Adipocyte (in vitro differentiated cells): ENCODE measurements around the gene TMEM267.
"Not testable (repeated sequence)": the region's sequence is repeated elsewhere in the genome, so short reads cannot be mapped to it uniquely, and the experiment has no call there.

Source experiments
- DNase-seq: peaks from one replicate; pipeline ENCODE4 v3.0.0-alpha.2; 2015; ENCODE audit warnings: low read depth
- H3K27me3 ChIP-seq: replicated peaks from 2 replicates; pipeline ENCODE4 v1.7.0; 2013; ENCODE audit warnings: mild to moderate bottlenecking, low read length, moderate library complexity; ENCODE audit not compliant: control insufficient read depth, insufficient read depth
- H3K36me3 ChIP-seq: 2 replicates; pipeline ENCODE4 v1.7.0; 2013; ENCODE audit warnings: low read length, mild to moderate bottlenecking, moderate library complexity; ENCODE audit not compliant: control insufficient read depth, insufficient read depth, severe bottlenecking
- H3K4me1 ChIP-seq: 2 replicates; pipeline ENCODE4 v1.7.0; 2013; ENCODE audit warnings: mild to moderate bottlenecking, low read length, moderate library complexity; ENCODE audit not compliant: control insufficient read depth, insufficient read depth
- H3K4me3 ChIP-seq: 2 replicates; pipeline ENCODE4 v1.7.0; 2013; ENCODE audit warnings: mild to moderate bottlenecking, low read length, moderate library complexity
- H3K9ac ChIP-seq: 2 replicates; pipeline ENCODE4 v1.7.0; 2013; ENCODE audit warnings: mild to moderate bottlenecking, low read length, moderate library complexity
- H3K9me3 ChIP-seq: 2 replicates; pipeline ENCODE4 v1.7.0; 2013; ENCODE audit warnings: mild to moderate bottlenecking, low read length, moderate library complexity; ENCODE audit not compliant: control insufficient read depth

TMEM267 gene

DNA sequence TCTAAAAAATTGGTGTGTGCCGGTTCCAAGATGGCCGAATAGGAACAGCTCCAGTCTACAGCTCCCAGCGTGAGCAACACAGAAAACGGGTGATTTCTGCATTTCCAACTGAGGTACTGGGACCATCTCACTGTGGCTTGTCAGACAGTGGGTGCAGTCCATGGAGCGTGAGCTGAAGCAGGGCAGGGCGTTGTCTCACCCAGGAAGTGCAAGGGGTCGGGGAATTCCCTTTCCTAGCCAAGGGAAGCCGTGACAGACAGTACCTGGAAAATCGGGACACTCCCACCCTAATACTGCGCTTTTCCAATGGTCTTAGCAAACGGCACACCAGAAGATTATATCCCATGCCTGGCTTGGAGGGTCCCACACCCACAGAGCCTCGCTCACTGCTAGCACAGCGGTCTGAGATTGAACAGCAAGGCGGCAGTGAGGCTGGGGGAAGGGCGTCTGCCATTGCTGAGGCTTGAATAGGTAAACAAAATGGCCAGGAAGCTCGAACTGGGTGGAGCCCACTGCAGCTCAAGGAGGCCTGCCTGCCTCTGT is 81.1 kb downstream of the TMEM267 start:
- not testable (repeated sequence) for H3K4me3 ChIP-seq, H3K27me3 ChIP-seq, H3K4me1 ChIP-seq, H3K9ac ChIP-seq, H3K9me3 ChIP-seq, H3K36me3 ChIP-seq, DNase-seq

DNA sequence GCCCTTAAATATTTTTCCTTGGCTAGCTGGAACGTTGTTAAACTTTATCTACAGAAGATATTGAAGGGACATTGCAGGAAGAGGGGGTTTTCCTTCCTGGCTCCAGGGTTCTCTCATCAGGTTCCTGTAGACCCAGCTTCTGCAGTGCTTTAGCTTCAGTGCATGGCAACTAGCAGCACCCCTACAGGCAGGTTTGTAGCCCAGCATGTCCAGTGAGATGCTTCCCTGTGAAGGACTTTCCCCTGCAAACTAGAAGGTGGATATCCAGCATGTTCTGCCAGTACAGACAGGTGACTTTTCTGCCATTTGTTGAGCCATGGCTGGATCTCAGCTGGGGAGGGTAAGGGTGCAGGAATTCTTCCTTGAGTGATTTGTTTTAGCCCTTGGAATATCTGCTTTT is 81.8 kb downstream of the TMEM267 start:
- no peak for DNase-seq
- Histone ChIP-seq H3K27me3 (no peaks in the 10 kb centered on the region), H3K9me3 (no peaks in the 10 kb centered on the region), H3K36me3 (no peaks in the 10 kb centered on the region), H3K4me1 (no peaks in the 10 kb centered on the region), H3K9ac (no peak overlapping the region), H3K4me3 (no peak overlapping the region)

DNA sequence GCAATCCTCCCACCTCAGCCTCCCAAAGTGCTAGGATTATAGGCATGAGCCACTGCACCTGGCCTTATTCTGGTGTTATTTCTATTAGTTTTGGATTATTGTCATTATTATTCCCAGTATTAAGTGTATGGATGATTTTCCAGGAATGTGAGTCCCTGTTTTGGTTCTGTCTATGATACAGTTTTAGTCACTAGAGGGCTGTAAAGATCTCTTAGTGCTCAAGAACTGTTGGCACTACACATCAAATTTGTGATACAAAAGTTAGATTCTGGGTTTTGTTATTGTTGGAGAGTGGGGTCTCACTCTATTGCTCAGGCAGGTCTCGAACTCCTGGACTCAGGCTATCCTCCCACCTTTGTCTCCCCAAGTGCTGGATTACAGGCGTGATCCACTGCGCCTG is 83.6 kb downstream of the TMEM267 start:
- DNase-seq = peak; percentile 55
- no peaks in the 10 kb centered on the region for H3K27me3 ChIP-seq
- H3K4me3 ChIP-seq = no peak overlapping the region
- H3K9ac ChIP-seq = no peak overlapping the region
- H3K36me3 ChIP-seq = no peaks in the 10 kb centered on the region
- no peaks in the 10 kb centered on the region for H3K9me3 ChIP-seq
- no peaks in the 10 kb centered on the region for H3K4me1 ChIP-seq

DNA sequence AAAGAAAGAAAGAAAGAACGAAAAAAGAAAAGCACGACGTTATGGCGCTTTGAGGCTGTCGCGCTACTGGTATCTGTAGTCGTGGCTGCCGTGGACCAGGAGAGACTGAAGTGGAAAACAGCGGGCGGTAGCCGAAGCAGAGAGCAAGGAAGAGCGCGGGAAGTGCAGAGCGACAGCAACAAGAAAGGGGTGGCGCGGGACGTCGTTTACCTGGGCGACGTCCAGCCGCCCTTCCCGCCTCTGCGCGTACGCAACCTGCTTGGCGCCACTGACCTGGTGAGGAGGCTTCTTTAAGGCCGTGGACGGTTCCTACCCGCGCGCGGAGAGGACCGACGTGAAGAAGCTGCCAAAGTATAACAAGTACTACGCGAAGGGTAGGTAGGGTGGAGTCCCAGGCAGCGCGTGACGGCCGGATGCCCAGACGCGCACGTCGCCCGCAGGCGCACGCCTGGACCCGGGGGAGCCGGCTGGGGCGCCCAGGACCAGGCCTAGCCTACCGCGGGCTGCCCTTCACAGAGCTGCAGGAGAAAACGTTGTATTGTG is 86.8 kb downstream of the TMEM267 start:
- Histone ChIP-seq H3K27me3 (no peaks in the 10 kb centered on the region), H3K9me3 (no peaks in the 10 kb centered on the region), H3K36me3 (no peaks in the 10 kb centered on the region), H3K4me3 (peak overlapping the region; percentile 90), H3K9ac (peak overlapping the region; percentile 80), H3K4me1 (no peaks in the 10 kb centered on the region)
- no peak for DNase-seq
